ENCODE results near the gene TMEM175.

Gene TMEM175

GRCh38 chr4:959338-960139, 27.3 kb downstream of the TMEM175 start:
- peaks cover 16% of the 10 kb centered on the region for H3K36me3 Mint-ChIP-seq
- no peak overlapping the region for H3K4me3 Mint-ChIP-seq
- ATAC-seq (ENCODE audit: low read depth) (no peak), DNase-seq (ENCODE audit: low spot score in 2 of 2) (no peak)
- H3K27ac Mint-ChIP-seq, result no peak overlapping the region
- H3K27me3 Mint-ChIP-seq, result no peaks in the 10 kb centered on the region
- H3K4me1 Mint-ChIP-seq, result peaks cover 4% of the 10 kb centered on the region
- H3K9me3 Mint-ChIP-seq, result no peaks in the 10 kb centered on the region

GRCh38 chr4:960140-960635, 27.9 kb downstream of the TMEM175 start:
- H3K4me3 Mint-ChIP-seq, result no peak overlapping the region
- ATAC-seq (ENCODE audit: low read depth) (no peak), DNase-seq (ENCODE audit: low spot score in 2 of 2) (no peak)
- no peaks in the 10 kb centered on the region for H3K9me3 Mint-ChIP-seq
- no peaks in the 10 kb centered on the region for H3K27me3 Mint-ChIP-seq
- peaks cover 14% of the 10 kb centered on the region for H3K36me3 Mint-ChIP-seq
- H3K4me1 Mint-ChIP-seq, result peaks cover 4% of the 10 kb centered on the region
- H3K27ac Mint-ChIP-seq, result no peak overlapping the region

GRCh38 chr4:960636-961350, 28.5 kb downstream of the TMEM175 start:
- H3K27me3 Mint-ChIP-seq, result no peaks in the 10 kb centered on the region
- H3K4me1 Mint-ChIP-seq, result peaks cover 4% of the 10 kb centered on the region
- H3K9me3 Mint-ChIP-seq, result no peaks in the 10 kb centered on the region
- H3K36me3 Mint-ChIP-seq, result peaks cover 14% of the 10 kb centered on the region
- ATAC-seq (ENCODE audit: low read depth), result no peak
- no peak for DNase-seq (ENCODE audit: low spot score in 2 of 2)
- no peak overlapping the region for H3K4me3 Mint-ChIP-seq
- no peak overlapping the region for H3K27ac Mint-ChIP-seq

GRCh38 chr4:961351-962230, 29.3 kb downstream of the TMEM175 start:
- H3K27me3 Mint-ChIP-seq, result no peaks in the 10 kb centered on the region
- DNase-seq (ENCODE audit: low spot score in 2 of 2) (no peak), ATAC-seq (ENCODE audit: low read depth) (peak; percentile 78)
- H3K9me3 Mint-ChIP-seq, result no peaks in the 10 kb centered on the region
- peaks cover 4% of the 10 kb centered on the region for H3K4me1 Mint-ChIP-seq
- no peak overlapping the region for H3K4me3 Mint-ChIP-seq
- no peak overlapping the region for H3K27ac Mint-ChIP-seq
- H3K36me3 Mint-ChIP-seq, result peaks cover 13% of the 10 kb centered on the region

GRCh38 chr4:962231-963208, 30.3 kb downstream of the TMEM175 start:
- no peak for DNase-seq (ENCODE audit: low spot score in 2 of 2)
- ATAC-seq (ENCODE audit: low read depth), result no peak
- Mint-ChIP-seq H3K27me3 (no peaks in the 10 kb centered on the region), H3K9me3 (no peaks in the 10 kb centered on the region), H3K4me3 (no peak overlapping the region), H3K27ac (no peak overlapping the region), H3K4me1 (peaks cover 4% of the 10 kb centered on the region), H3K36me3 (peaks cover 8% of the 10 kb centered on the region)

- Mint-ChIP-seq H3K27me3 (no peaks in the 10 kb centered on the region), H3K9me3 (no peaks in the 10 kb centered on the region), H3K4me1 (peaks cover 4% of the 10 kb centered on the region), H3K36me3 (peaks cover 3% of the 10 kb centered on the region), H3K4me3 (no peak overlapping the region), H3K27ac (no peak overlapping the region)
- no peak for DNase-seq (ENCODE audit: low spot score in 2 of 2)
- no peak for ATAC-seq (ENCODE audit: low read depth)
Measured at GRCh38 chr4:963276-964225, 31.3 kb downstream of the TMEM175 start.

GRCh38 chr4:964346-965025, 32.2 kb downstream of the TMEM175 start:
- Mint-ChIP-seq H3K27ac (no peak overlapping the region), H3K9me3 (no peaks in the 10 kb centered on the region), H3K27me3 (no peaks in the 10 kb centered on the region), H3K36me3 (peaks cover 1% of the 10 kb centered on the region), H3K4me1 (peaks cover 4% of the 10 kb centered on the region), H3K4me3 (no peak overlapping the region)
- DNase-seq (ENCODE audit: low spot score in 2 of 2), result no peak
- no peak for ATAC-seq (ENCODE audit: low read depth)

- no peaks in the 10 kb centered on the region for H3K27me3 Mint-ChIP-seq
- no peak for ATAC-seq (ENCODE audit: low read depth)
- no peak overlapping the region for H3K4me3 Mint-ChIP-seq
- no peak for DNase-seq (ENCODE audit: low spot score in 2 of 2)
- peaks cover 1% of the 10 kb centered on the region for H3K36me3 Mint-ChIP-seq
- no peaks in the 10 kb centered on the region for H3K9me3 Mint-ChIP-seq
- no peak overlapping the region for H3K27ac Mint-ChIP-seq
- peaks cover 4% of the 10 kb centered on the region for H3K4me1 Mint-ChIP-seq
Measured at GRCh38 chr4:965048-965765, 32.9 kb downstream of the TMEM175 start.

GRCh38 chr4:965766-966134, 33.5 kb downstream of the TMEM175 start:
- Mint-ChIP-seq H3K4me1 (peaks cover 7% of the 10 kb centered on the region), H3K27ac (no peak overlapping the region), H3K4me3 (no peak overlapping the region), H3K36me3 (peaks cover 1% of the 10 kb centered on the region), H3K27me3 (no peaks in the 10 kb centered on the region), H3K9me3 (no peaks in the 10 kb centered on the region)
- DNase-seq (ENCODE audit: low spot score in 2 of 2) (no peak), ATAC-seq (ENCODE audit: low read depth) (no peak)

- ATAC-seq (ENCODE audit: low read depth) (no peak), DNase-seq (ENCODE audit: low spot score in 2 of 2) (no peak)
- H3K36me3 Mint-ChIP-seq, result peaks cover 1% of the 10 kb centered on the region
- H3K27me3 Mint-ChIP-seq, result no peaks in the 10 kb centered on the region
- H3K27ac Mint-ChIP-seq, result no peak overlapping the region
- no peaks in the 10 kb centered on the region for H3K9me3 Mint-ChIP-seq
- peaks cover 7% of the 10 kb centered on the region for H3K4me1 Mint-ChIP-seq
- no peak overlapping the region for H3K4me3 Mint-ChIP-seq
Measured at GRCh38 chr4:966266-967112, 34.2 kb downstream of the TMEM175 start.
